HepG2 (cell line): ENCODE measurements around the gene WTAP. TPM values are rescaled to one million over a fixed set of nuclear protein-coding genes. Genes with fewer than 3 reads are reported as not detected.

Source experiments
- ATAC-seq: fragments of 200-7000 bp; cut with Tn5 transposase; 3 replicates; pipeline ENCODE4 v1.9.1; 2020; ENCODE audit warnings: mild to moderate bottlenecking, moderate library complexity
- BruUV-seq: library from RNA; stranded (reverse); fragments of 400-500 nt; replicated peaks from 2 replicates; lab custom pipeline; 2021; lab: Mats Ljungman, UMichigan
- CTCF ChIA-PET: fragments of 300-600 bp; formaldehyde crosslinking; extraction: SDS; loops from one replicate; lab custom pipeline; 2021; ENCODE audit warnings: low total read pairs, inconsistent platforms, low intra/inter-chr PET ratio; lab: Yijun Ruan, JAX
- POLR2A ChIA-PET: fragments of 350-600 bp; sonication (Branson Sonifier 250); formaldehyde crosslinking; loops from one replicate; lab custom pipeline; 2020; ENCODE audit warnings: antibody characterized with exemption, inconsistent platforms; lab: Yijun Ruan, JAX
- DNase-seq: peaks from one replicate; pipeline ENCODE4 v3.0.0-alpha.2; 2015; ENCODE audit warnings: low spot score
- FAIRE-seq: peaks from 3 replicates; lab custom pipeline; 2011; peaks lifted over from hg19 to GRCh38; lab: Jason Lieb, UNC
- H2AFZ ChIP-seq: one replicate; pipeline ENCODE4 v1.6.1; 2011; ENCODE audit warnings: low read length, inconsistent platforms
- H3K27ac ChIP-seq: fragments of 300-600 bp; 3 replicates; pipeline ENCODE4 v1.8.0; 2011; ENCODE audit warnings: mixed run types, mild to moderate bottlenecking, mixed read lengths, low read length, inconsistent platforms; ENCODE audit not compliant: insufficient read depth; ENCODE audit errors: extremely low read length
- H3K27me3 ChIP-seq, 2 experiments: fragments of 200-600 bp in 1 of 2; 2 replicates in 1 of 2; 3 replicates in 1 of 2; pipeline versions ENCODE4 v1.6.0 to v1.8.0; 2011; ENCODE audit warnings: low read length in 2 of 2, mild to moderate bottlenecking in 2 of 2, moderate library complexity in 2 of 2, inconsistent platforms in 1 of 2; ENCODE audit not compliant: insufficient read depth in 2 of 2, control insufficient read depth in 1 of 2
- H3K36me3 ChIP-seq, 2 experiments: fragments of 200-600 bp in 1 of 2; replicated peaks in 1 of 2; 2 replicates in 1 of 2; 3 replicates in 1 of 2; pipeline versions ENCODE4 v1.5.1 to v1.8.0; 2011; ENCODE audit warnings: low read length in 2 of 2, inconsistent platforms in 1 of 2; ENCODE audit not compliant: insufficient read depth in 2 of 2, control insufficient read depth in 1 of 2
- H3K4me1 ChIP-seq: 2 replicates; pipeline ENCODE4 v1.5.1; 2012; ENCODE audit warnings: low read length, inconsistent platforms; ENCODE audit not compliant: insufficient read depth
- H3K4me2 ChIP-seq: 2 replicates; pipeline ENCODE4 v1.6.0; 2011; ENCODE audit warnings: low read depth, low read length, inconsistent platforms
- H3K4me3 ChIP-seq, 3 experiments: fragments of 200-600 bp in 1 of 3; sonication (generic), shearing (Covaris generic) in 1 of 3; replicated peaks in 1 of 3; 2 replicates each; pipeline ENCODE4 v1.5.1; 2011 to 2016; ENCODE audit warnings: low read length in 3 of 3, inconsistent platforms in 2 of 3, low read depth in 2 of 3, mild to moderate bottlenecking in 2 of 3, control low read depth in 1 of 3, mixed read lengths in 1 of 3; ENCODE audit not compliant: insufficient read depth in 1 of 3
- H3K79me2 ChIP-seq: one replicate; pipeline ENCODE4 v1.6.1; 2011; ENCODE audit warnings: low read length, inconsistent platforms; ENCODE audit not compliant: insufficient read depth
- H3K9ac ChIP-seq: 2 replicates; pipeline ENCODE4 v1.6.0; 2011; ENCODE audit warnings: mild to moderate bottlenecking, low read depth, low read length, inconsistent platforms; ENCODE audit not compliant: insufficient read depth
- H3K9me3 ChIP-seq: 2 replicates; pipeline ENCODE4 v1.5.1; 2012; ENCODE audit warnings: mild to moderate bottlenecking, low read length
- H4K20me1 ChIP-seq: 2 replicates; pipeline ENCODE4 v1.6.0; 2011; ENCODE audit warnings: inconsistent platforms, mild to moderate bottlenecking, low read length, moderate library complexity; ENCODE audit not compliant: insufficient read depth
- CEBPB ChIP-seq: IDR thresholded peaks from 2 replicates; pipeline ENCODE4 v1.6.1; 2011; ENCODE audit warnings: low read depth, low read length, improper control_type of control experiment, borderline replicate concordance
- NFE2 ChIP-seq: sonication (generic); formaldehyde crosslinking; IDR thresholded peaks from 2 replicates; pipeline ENCODE4 v1.4.0; 2020; ENCODE audit warnings: missing genetic modification reagents
- PCBP1 ChIP-seq: fragments of 200-400 bp; formaldehyde crosslinking; IDR thresholded peaks from 2 replicates; pipeline ENCODE4 v1.6.1; 2017; ENCODE audit warnings: mild to moderate bottlenecking, low read depth, low read length, borderline replicate concordance
- PHF20 ChIP-seq: sonication (generic); formaldehyde crosslinking; IDR thresholded peaks from 2 replicates; pipeline ENCODE4 v1.5.0; 2020; ENCODE audit warnings: mild to moderate bottlenecking, missing genetic modification reagents
- TBX2 ChIP-seq: sonication (generic); formaldehyde crosslinking; IDR thresholded peaks from 2 replicates; pipeline ENCODE4 v1.5.0; 2020; ENCODE audit warnings: missing genetic modification reagents, mild to moderate bottlenecking, borderline replicate concordance
- ZNF17 ChIP-seq: sonication (generic); formaldehyde crosslinking; IDR thresholded peaks from 2 replicates; pipeline ENCODE4 v1.5.0; 2020; ENCODE audit warnings: mild to moderate bottlenecking, missing genetic modification reagents
- ZNF772 ChIP-seq: sonication (generic); formaldehyde crosslinking; IDR thresholded peaks from 2 replicates; pipeline ENCODE4 v1.5.0; 2020; ENCODE audit warnings: mild to moderate bottlenecking, missing genetic modification reagents
- WGBS: methylation state at CpG from one replicate; pipeline ENCODE4 v1.1.6; 2017; ENCODE audit warnings: low lambda C conversion rate; 5-methylcytosine and 5-hydroxymethylcytosine counted together
- in situ Hi-C: cut with HindIII; loops from 2 replicates; pipeline ENCODE4 v1.10.0; 2017; ENCODE audit warnings: low pct_unique_long_range_greater_than_20kb; ENCODE audit not compliant: extremely low pct_ligation_motif_present
- intact Hi-C: fragments of 100-400 bp; cut with micrococcal nuclease; formaldehyde crosslinking; loops from one replicate; pipeline ENCODE4 v1.10.0; 2022; ENCODE audit not compliant: unreplicated experiment
- polyA plus RNA-seq, 8 experiments: library from polyadenylated mRNA; depleted of rRNA in 3 of 8; stranded (reverse) in 7 of 8; unstranded in 1 of 8; fragments of >200 nt; fragmentation: Illumina TruSeq in 4 of 8; extraction: Trizol in 4 of 8; gene quantifications; 2 replicates each; pipeline versions ENCODE4 v1.2.1 to v1.2.3, GENCODE V29; 2011 to 2016; ENCODE audit warnings: low read depth in 4 of 8, missing spikeins in 1 of 8, mixed read lengths in 1 of 8; ENCODE audit not compliant: insufficient read depth in 1 of 8
- total RNA-seq, 5 experiments: library from RNA; depleted of rRNA; stranded (reverse); fragments of >200 nt; fragmentation: Illumina TruSeq; extraction: Trizol; gene quantifications; 2 replicates each; pipeline ENCODE4 v1.2.3, GENCODE V29; 2016; ENCODE audit warnings: low read depth in 1 of 5

WTAP gene
- total and polyA plus RNA-seq, 2 of the 13 experiments (the other 11 are each of a cell fraction or from before 2014, with no cell fraction given): 31.6 to 167 TPM

GRCh38 chr6:159715605-159716004, 11.7 kb upstream of the WTAP start:
- ChIA-PET CTCF (no interaction called here), POLR2A (interaction anchor here (1.8 kb wide), 1 partner anchor 11 kb away, joined by 6 read pairs; the partner anchor contains the start of gene WTAP)
- no peaks in the 10 kb centered on the region for H3K27me3 ChIP-seq
- 90% methylated on average over 3 of the region's 3 CpGs for WGBS
- H4K20me1 ChIP-seq: peaks cover 4% of the 10 kb centered on the region; the same call in 1 of the 2 replicates
- H3K4me3 ChIP-seq: no peak overlapping the region
- H3K27ac ChIP-seq: no peak overlapping the region
- TF ChIP-seq PCBP1 (no peak), ZNF17 (no peak), TBX2 (CRISPR knock-in tag) (no peak)
- no peaks in the 10 kb centered on the region for H3K9me3 ChIP-seq
- FAIRE-seq (no peak), ATAC-seq (no peak), DNase-seq (no peak)
- H3K79me2 ChIP-seq: no peaks in the 10 kb centered on the region
- no peak overlapping the region for H3K4me2 ChIP-seq
- no TSS peak for BruUV-seq
- intact Hi-C loops: no loop called here
- H3K9ac ChIP-seq: no peak overlapping the region
- no peak overlapping the region for H2AFZ ChIP-seq
- H3K4me1 ChIP-seq: no peaks in the 10 kb centered on the region
- in situ Hi-C loops: no loop called here
- H3K36me3 ChIP-seq: no peaks in the 10 kb centered on the region

GRCh38 chr6:159716247-159717096, 10.8 kb upstream of the WTAP start:
- ChIA-PET POLR2A (interaction anchor here (1.8 to 1.9 kb wide), 2 partner anchors 10 to 23 kb away, joined by 6 to 9 read pairs; partner anchors contain the start of genes SOD2 and WTAP), CTCF (no interaction called here)
- Histone ChIP-seq H3K4me3 (no peak overlapping the region), H3K36me3 (no peaks in the 10 kb centered on the region), H3K9me3 (no peaks in the 10 kb centered on the region), H4K20me1 (peaks cover 4% of the 10 kb centered on the region; the same call in 1 of the 2 replicates), H3K79me2 (no peaks in the 10 kb centered on the region), H3K9ac (no peak overlapping the region), H2AFZ (no peak overlapping the region), H3K27ac (no peak overlapping the region), H3K4me2 (no peak overlapping the region), H3K27me3 (no peaks in the 10 kb centered on the region), H3K4me1 (no peaks in the 10 kb centered on the region)
- intact Hi-C loops (no loop called here), in situ Hi-C loops (no loop called here)
- TF ChIP-seq CEBPB: peak; percentile 69
- 0 out of 2 replicates have a peak, but pooled peaks have one; percentile 18 for TF ChIP-seq NFE2 (CRISPR knock-in tag)
- TF ChIP-seq ZNF772 (CRISPR knock-in tag): no peak
- no peak for TF ChIP-seq PHF20 (CRISPR knock-in tag)
- FAIRE-seq (no peak), DNase-seq (no peak), ATAC-seq (no peak)
- BruUV-seq: no TSS peak
- 90% methylated on average over 5 of the region's 5 CpGs for WGBS
